GM18505 (cell line): ENCODE data around the gene MYOD1.

Experiments used
- ATAC-seq: cut with Tn5 transposase; IDR thresholded peaks from one replicate; pipeline ENCODE4 v1.9.1; 2021; ENCODE audit not compliant: unreplicated experiment
- POLR2A ChIP-seq: IDR thresholded peaks from 4 replicates; pipeline ENCODE4 v1.6.1; 2011; ENCODE audit warnings: borderline replicate concordance; ENCODE audit not compliant: insufficient read depth, insufficient read length; ENCODE audit errors: extremely low read depth

Gene MYOD1

GRCh38 chr11:17752144-17752543, 32.8 kb downstream of the MYOD1 start:
- no peak for ATAC-seq
- TF ChIP-seq POLR2A: no peak

- no peak for TF ChIP-seq POLR2A
- ATAC-seq: no peak
Measured at GRCh38 chr11:17753153-17753552, 33.8 kb downstream of the MYOD1 start.

GRCh38 chr11:17753641-17754040, 34.3 kb downstream of the MYOD1 start:
- TF ChIP-seq POLR2A: no peak
- ATAC-seq: no peak

- ATAC-seq: no peak
- TF ChIP-seq POLR2A: no peak
Measured at GRCh38 chr11:17755891-17756290, 36.5 kb downstream of the MYOD1 start.

- ATAC-seq: peak; percentile 76
Measured at GRCh38 chr11:17760102-17761029, 41.0 kb downstream of the MYOD1 start.

GRCh38 chr11:17762309-17762974, 43.1 kb downstream of the MYOD1 start:
- no peak for ATAC-seq
- no peak for TF ChIP-seq POLR2A

More at GRCh38 chr11:17760102-17761029, 41.0 kb downstream of the MYOD1 start:
- TF ChIP-seq POLR2A: no peak

GRCh38 chr11:17763244-17763643, 43.9 kb downstream of the MYOD1 start:
- ATAC-seq: no peak
- no peak for TF ChIP-seq POLR2A

GRCh38 chr11:17763703-17764102, 44.3 kb downstream of the MYOD1 start:
- no peak for TF ChIP-seq POLR2A
- no peak for ATAC-seq

- ATAC-seq: no peak
- no peak for TF ChIP-seq POLR2A
Measured at GRCh38 chr11:17764446-17765218, 45.3 kb downstream of the MYOD1 start.

GRCh38 chr11:17765356-17766072, 46.1 kb downstream of the MYOD1 start:
- no peak for TF ChIP-seq POLR2A
- no peak for ATAC-seq

- ATAC-seq: no peak
- no peak for TF ChIP-seq POLR2A
Measured at GRCh38 chr11:17766073-17766359, 46.6 kb downstream of the MYOD1 start.

GRCh38 chr11:17766590-17766989, 47.2 kb downstream of the MYOD1 start:
- TF ChIP-seq POLR2A: no peak
- ATAC-seq: no peak
